Measurements from ENCODE around the gene OSBPL9. TPM values are rescaled to one million over a fixed set of nuclear protein-coding genes. Genes with fewer than 3 reads are reported as not detected.

OSBPL9 gene, protein sequence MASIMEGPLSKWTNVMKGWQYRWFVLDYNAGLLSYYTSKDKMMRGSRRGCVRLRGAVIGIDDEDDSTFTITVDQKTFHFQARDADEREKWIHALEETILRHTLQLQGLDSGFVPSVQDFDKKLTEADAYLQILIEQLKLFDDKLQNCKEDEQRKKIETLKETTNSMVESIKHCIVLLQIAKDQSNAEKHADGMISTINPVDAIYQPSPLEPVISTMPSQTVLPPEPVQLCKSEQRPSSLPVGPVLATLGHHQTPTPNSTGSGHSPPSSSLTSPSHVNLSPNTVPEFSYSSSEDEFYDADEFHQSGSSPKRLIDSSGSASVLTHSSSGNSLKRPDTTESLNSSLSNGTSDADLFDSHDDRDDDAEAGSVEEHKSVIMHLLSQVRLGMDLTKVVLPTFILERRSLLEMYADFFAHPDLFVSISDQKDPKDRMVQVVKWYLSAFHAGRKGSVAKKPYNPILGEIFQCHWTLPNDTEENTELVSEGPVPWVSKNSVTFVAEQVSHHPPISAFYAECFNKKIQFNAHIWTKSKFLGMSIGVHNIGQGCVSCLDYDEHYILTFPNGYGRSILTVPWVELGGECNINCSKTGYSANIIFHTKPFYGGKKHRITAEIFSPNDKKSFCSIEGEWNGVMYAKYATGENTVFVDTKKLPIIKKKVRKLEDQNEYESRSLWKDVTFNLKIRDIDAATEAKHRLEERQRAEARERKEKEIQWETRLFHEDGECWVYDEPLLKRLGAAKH
- total RNA-seq = 10 to 100 TPM; 59.0 to 59.7 TPM

DNA sequence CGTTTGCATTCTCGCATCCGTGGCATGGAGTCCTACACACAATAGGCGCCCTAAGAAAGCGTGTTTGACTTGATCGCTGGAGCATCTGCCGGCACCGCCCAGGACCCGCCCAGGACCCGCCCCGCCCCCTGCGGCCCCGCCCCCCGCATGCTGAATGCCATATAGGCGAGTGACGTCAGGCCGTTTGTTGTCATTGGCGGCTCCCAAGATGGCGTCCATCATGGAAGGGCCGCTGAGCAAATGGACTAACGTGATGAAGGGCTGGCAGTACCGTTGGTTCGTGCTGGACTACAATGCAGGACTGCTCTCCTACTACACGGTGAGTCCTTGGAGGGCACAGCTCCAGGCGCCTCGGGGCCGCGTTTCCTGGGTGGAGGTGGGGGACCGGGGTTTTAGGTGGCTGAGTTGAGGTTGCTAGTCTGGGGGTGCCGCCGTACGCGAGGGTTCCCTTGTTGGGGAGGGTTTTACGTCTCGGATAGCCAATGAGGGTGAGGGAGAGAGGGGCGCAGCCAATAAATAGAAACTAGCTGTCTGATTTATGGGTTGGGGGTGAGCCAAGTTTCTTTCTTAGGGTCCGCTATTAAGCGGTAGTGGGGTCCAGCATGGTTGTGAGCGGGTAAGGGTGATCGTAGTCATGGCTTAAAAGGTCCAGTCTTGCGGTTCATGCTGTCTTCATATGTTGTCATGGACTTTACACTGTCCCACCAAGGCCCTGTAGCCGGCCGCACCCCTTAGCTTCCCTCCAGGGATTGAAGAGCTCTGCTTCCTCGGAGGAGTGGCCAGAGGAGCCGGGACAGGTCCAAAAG is at the start of gene OSBPL9:
TSS of gene OSBPL9 (plus strand) at position 190 of the 806 bp plus-strand sequence. CDS start at position 209, 19 bp downstream.
- H3K9me3 Mint-ChIP-seq = no peaks in the 10 kb centered on the region
- DNase-seq (peak; percentile 84 to 88), ATAC-seq (replicated peaks in 1 of 2) (peak; percentile 94 to 95)
- peaks cover 2 to 4% of the 10 kb centered on the region in 2 donors for H3K36me3 Mint-ChIP-seq (ENCODE audit: insufficient read depth in 2 of 2)
- no peaks in the 10 kb centered on the region for H3K27me3 Mint-ChIP-seq (ENCODE audit: low read depth)
- H3K4me1 Mint-ChIP-seq (ENCODE audit: low read depth) = peaks cover 34% of the 10 kb centered on the region
- H3K4me3 Mint-ChIP-seq = peak within 1 kb of the TSS; percentile 98 to 99
- peak within 1 kb of the TSS; percentile 98 for H3K27ac Mint-ChIP-seq

DNA sequence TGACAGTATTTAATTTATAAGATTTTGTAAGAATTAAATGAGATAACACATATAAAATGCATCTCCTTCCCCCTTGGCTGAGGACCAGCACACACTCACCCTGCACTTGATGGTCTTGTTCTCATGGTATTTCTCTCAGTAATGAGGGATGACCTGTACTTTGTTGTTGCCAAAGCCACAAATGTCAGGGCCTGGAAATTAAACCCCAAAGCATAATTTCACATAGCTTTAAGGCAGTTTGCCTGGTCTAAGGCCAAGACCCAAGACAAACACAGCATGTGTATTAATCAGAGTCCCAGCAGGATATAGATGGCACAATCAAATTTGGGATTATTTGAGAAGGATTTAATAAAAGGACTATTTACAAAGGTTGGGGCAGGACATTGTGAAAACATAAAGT is 49.2 kb upstream of the OSBPL9 start:
- Mint-ChIP-seq H3K36me3 (ENCODE audit: insufficient read depth in 2 of 2) (no peaks in the 10 kb centered on the region), H3K27me3 (ENCODE audit: low read depth) (no peaks in the 10 kb centered on the region), H3K9me3 (no peaks in the 10 kb centered on the region), H3K27ac (no peak overlapping the region), H3K4me1 (ENCODE audit: low read depth) (peaks cover 47% of the 10 kb centered on the region), H3K4me3 (no peak overlapping the region)
- ATAC-seq (replicated peaks in 1 of 2) (no peak), DNase-seq (no peak)

DNA sequence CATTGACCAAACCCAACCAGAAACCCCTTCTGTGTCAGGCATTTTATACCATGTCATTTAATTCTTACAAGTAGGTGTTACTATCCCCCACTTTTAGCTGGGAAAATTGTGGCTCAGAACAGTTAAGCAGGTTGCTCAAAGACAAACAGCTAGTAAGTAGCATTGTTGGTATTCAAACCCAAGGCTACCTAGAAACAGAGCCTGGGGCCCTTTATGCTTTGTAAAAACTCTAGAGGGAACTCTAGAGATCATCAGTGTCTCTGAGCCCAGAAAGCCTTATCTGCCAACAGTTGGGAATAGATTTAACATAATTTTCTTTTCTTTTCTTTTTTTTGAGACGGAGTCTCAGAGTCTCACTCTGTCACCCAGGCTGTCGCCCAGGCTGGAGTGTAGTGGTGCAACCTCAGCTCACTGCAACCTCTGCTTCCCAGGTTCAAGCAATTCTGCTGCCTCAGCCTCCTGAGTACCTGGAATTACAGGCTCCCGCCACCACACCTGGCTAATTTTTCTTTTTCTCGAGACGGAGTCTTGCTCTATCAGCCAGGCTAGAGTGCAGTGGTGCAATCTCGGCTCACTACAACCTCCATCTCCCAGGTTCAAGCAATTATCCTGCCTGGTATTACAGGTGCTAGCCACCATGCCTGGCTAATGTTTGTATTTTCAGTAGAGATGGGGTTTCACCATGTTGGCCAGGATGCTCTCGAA is 48.5 kb upstream of the OSBPL9 start:
- H3K36me3 Mint-ChIP-seq (ENCODE audit: insufficient read depth in 2 of 2) = no peaks in the 10 kb centered on the region
- H3K9me3 Mint-ChIP-seq = no peaks in the 10 kb centered on the region
- H3K4me3 Mint-ChIP-seq = peak overlapping the region in 1 of 2 donors; percentile 28
- H3K4me1 Mint-ChIP-seq (ENCODE audit: low read depth) = peaks cover 44% of the 10 kb centered on the region
- DNase-seq (no peak), ATAC-seq (replicated peaks in 1 of 2) (no peak)
- no peak overlapping the region for H3K27ac Mint-ChIP-seq
- no peaks in the 10 kb centered on the region for H3K27me3 Mint-ChIP-seq (ENCODE audit: low read depth)

DNA sequence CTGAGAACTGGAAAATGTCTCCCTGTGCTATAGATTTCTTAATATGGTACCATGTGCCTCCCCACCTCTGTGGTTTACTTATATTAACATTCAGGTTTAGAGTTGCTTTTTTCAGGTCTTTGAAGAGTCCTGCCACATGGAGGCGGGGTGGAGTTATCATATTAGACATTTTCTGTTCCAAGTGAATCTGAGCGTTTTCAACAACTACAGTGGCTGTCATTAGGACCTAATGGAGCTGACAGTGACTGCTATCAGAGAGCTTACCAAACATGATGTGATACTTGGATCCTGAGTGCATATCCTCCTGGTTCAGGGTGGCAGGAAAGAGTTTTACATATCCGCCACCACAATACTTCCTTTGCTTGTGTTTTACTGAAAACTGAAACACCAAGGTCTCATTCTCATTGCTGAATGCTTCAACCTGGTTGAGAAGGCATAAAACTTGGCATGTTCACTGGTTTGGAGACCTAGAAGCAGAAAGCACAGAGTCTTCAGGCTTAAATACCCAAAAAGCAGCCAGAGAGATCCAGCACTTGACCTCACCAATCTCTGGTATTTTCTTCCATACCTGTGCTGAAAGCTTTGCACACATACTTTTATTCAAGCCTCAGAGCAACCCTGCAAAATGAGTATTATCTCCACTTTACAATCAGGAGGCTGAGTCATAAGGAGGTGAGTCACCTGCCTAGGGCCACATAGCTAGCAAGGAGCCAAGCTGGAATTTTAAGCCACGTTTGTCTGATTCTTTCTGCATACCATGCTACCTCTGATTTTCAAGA is 47.4 kb upstream of the OSBPL9 start:
- Mint-ChIP-seq H3K4me3 (peak overlapping the region; percentile 28 to 71), H3K9me3 (no peaks in the 10 kb centered on the region), H3K27me3 (ENCODE audit: low read depth) (no peaks in the 10 kb centered on the region), H3K36me3 (ENCODE audit: insufficient read depth in 2 of 2) (no peaks in the 10 kb centered on the region), H3K27ac (peak overlapping the region; percentile 89), H3K4me1 (ENCODE audit: low read depth) (peaks cover 33% of the 10 kb centered on the region)
- DNase-seq = peak; percentile 46 to 64
- peak; percentile 92 to 93 for ATAC-seq (replicated peaks in 1 of 2)

DNA sequence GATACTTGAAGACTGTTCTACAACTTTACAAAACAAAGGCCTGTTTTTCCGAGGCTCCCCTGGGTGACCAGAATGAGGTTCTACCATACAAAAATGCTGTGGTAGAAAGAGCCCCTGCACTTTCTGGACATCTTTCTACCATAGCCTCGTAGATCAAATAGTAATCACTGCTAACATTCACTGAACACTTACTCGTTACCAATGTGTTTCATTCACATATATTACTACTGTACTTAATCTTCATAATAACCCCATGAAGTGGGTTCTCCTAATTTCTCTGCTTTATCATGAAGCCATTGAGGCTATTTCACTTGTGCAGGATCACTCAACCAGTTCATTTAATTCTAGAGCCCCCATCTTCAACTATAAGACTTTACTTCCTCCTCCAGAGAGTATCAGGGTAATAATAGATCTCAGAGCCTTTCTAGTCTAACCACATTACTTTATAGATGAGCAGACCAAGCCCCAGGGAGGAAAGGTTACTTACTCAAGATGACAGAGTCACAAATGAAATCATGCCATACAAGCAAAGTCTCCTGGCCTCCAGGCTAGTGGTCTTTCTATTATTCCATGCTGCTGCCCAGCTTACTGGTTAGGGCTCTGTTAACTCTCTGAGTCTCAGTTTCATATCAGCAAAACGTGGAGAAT is 46.7 kb upstream of the OSBPL9 start:
- H3K4me3 Mint-ChIP-seq = peak overlapping the region; percentile 28 to 71
- ATAC-seq (replicated peaks in 1 of 2) = peak; percentile 46 to 56

DNA sequence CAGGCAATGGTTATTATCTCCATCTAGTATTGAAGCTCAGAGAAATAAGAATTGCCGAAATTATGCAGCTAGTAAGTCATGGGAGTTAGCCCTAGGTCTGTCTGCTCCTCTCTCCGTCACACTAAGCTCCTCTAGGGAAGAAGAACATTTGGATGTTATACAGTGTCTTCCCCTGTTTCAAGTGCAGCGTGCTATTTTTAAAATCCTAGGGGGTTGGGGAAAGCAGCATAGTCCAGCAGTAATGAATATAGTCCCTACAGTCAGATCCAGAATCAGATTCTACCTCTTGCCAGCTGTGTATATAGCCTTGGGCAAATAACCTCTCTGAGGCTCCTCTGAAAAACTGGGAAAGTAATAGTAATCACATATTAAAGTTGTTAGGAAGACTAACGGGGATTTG is 44.5 kb upstream of the OSBPL9 start:
- Mint-ChIP-seq H3K36me3 (ENCODE audit: insufficient read depth in 2 of 2) (no peaks in the 10 kb centered on the region), H3K27me3 (ENCODE audit: low read depth) (no peaks in the 10 kb centered on the region), H3K4me3 (no peak overlapping the region), H3K27ac (no peak overlapping the region), H3K4me1 (ENCODE audit: low read depth) (peaks cover 54% of the 10 kb centered on the region), H3K9me3 (no peaks in the 10 kb centered on the region)
- ATAC-seq (replicated peaks in 1 of 2) = no peak
- DNase-seq = no peak

More for the DNA sequence above, 46.7 kb upstream of the OSBPL9 start:
- Mint-ChIP-seq H3K27ac (peak overlapping the region; percentile 89), H3K27me3 (ENCODE audit: low read depth) (no peaks in the 10 kb centered on the region), H3K4me1 (ENCODE audit: low read depth) (peaks cover 38% of the 10 kb centered on the region), H3K36me3 (ENCODE audit: insufficient read depth in 2 of 2) (no peaks in the 10 kb centered on the region), H3K9me3 (no peaks in the 10 kb centered on the region)
- DNase-seq = no peak

DNA sequence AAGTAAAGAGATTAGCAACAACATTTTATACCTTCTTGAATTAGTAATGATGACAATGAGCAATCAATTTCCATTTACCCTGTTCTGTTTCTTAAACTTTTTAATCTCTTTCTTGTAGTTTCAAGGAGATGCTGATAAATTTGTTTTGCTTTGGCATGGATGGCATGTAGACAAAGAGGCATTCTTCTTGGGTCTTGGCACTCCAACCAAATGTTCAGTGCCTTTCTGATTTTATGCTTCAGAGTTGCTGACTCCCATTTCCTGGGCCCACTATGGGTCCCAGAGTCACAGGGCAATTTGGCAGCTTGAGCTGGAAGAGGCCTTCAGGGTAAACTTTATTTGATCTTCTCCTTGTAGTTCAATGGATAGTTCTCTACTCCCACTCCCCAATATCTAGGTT is 42.1 kb upstream of the OSBPL9 start:
- H3K4me1 Mint-ChIP-seq (ENCODE audit: low read depth) = peaks cover 38% of the 10 kb centered on the region
- no peak for ATAC-seq (replicated peaks in 1 of 2)
- H3K36me3 Mint-ChIP-seq (ENCODE audit: insufficient read depth in 2 of 2) = no peaks in the 10 kb centered on the region
- H3K4me3 Mint-ChIP-seq = no peak overlapping the region
- no peaks in the 10 kb centered on the region for H3K9me3 Mint-ChIP-seq
- no peak for DNase-seq
- H3K27ac Mint-ChIP-seq = no peak overlapping the region
- no peaks in the 10 kb centered on the region for H3K27me3 Mint-ChIP-seq (ENCODE audit: low read depth)

DNA sequence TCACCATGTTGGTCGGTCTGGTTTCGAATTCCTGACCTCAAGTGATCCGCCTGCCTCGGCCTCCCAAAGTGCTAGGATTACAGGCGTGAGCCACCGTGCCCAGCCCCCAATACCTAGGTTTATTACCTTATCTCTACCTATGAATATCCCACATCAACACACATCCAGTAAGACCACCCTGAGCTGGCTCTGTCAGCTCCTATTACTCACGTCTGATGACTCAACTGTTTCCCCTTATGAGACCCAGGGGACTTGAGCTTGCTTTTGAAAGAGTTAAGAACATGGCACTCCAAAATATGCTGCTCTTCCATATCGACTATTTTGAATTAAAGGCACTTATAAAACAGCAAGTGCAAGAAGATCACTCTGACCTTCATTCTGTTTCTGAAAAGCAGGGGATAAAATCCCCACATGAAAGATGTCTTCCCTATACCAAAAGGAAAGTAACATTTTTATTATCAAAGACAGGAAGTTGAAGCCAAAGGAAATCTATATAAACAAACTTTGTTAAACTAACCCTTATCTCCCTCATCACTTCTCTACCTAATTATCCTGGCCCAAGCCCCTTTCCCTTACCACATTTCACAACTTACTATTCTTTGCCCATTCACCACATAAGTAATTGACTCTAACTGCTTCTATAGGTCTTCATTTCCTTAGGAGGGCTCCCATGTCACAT is 41.3 kb upstream of the OSBPL9 start:
- peaks cover 30% of the 10 kb centered on the region for H3K4me1 Mint-ChIP-seq (ENCODE audit: low read depth)
- peak overlapping the region; percentile 87 for H3K27ac Mint-ChIP-seq
- peak overlapping the region; percentile 2 to 19 for H3K4me3 Mint-ChIP-seq
- no peaks in the 10 kb centered on the region for H3K9me3 Mint-ChIP-seq
- no peaks in the 10 kb centered on the region for H3K27me3 Mint-ChIP-seq (ENCODE audit: low read depth)
- peak in 1 of 2 donors; percentile 22 for DNase-seq
- no peaks in the 10 kb centered on the region for H3K36me3 Mint-ChIP-seq (ENCODE audit: insufficient read depth in 2 of 2)
- peak; percentile 84 to 85 for ATAC-seq (replicated peaks in 1 of 2)

DNA sequence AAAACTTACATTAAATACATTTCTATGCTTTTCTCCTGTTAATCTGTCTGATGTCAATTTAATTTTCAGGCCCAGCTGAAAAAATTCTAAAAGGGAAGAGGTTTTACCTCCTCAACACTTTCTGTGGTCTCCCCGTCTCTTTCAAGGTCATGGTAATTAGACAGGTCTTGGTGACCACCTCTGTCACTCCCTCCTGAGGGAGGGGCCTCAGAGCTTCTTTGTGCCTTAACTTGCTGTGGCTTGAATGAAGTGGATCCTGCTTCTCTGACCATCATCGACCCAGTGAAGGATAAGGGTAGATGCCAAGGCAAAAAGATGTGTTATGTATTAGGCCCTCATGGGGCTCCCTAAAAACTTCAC is 40.8 kb upstream of the OSBPL9 start:
- H3K27me3 Mint-ChIP-seq (ENCODE audit: low read depth) = no peaks in the 10 kb centered on the region
- H3K4me3 Mint-ChIP-seq = peak overlapping the region in 1 of 2 donors; percentile 19
- H3K9me3 Mint-ChIP-seq = no peaks in the 10 kb centered on the region
- peaks cover 25% of the 10 kb centered on the region for H3K4me1 Mint-ChIP-seq (ENCODE audit: low read depth)
- ATAC-seq (replicated peaks in 1 of 2) (no peak), DNase-seq (no peak)
- no peaks in the 10 kb centered on the region for H3K36me3 Mint-ChIP-seq (ENCODE audit: insufficient read depth in 2 of 2)
- peak overlapping the region; percentile 87 for H3K27ac Mint-ChIP-seq

DNA sequence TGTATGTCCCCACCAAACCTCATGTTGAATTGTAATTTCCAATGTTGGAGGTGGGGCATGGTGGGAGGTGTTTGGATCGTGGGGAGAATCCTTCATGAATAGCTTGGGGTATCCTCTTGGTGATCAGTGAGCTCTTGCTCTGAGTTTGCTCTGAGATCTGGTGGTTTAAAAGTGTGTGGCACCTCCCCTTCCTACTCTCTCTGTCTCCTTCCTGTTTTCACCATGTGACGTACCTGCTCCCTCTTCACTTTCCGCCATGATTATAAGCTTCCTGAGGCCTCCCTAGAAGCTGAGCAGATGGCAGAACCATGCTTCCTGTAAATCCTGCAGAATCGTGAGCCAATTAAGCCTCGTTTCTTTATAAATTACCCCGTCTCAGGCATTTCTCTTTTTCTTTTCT is 40.0 kb upstream of the OSBPL9 start:
- Mint-ChIP-seq H3K27ac (no peak overlapping the region), H3K9me3 (no peaks in the 10 kb centered on the region), H3K4me1 (ENCODE audit: low read depth) (peaks cover 21% of the 10 kb centered on the region), H3K27me3 (ENCODE audit: low read depth) (no peaks in the 10 kb centered on the region), H3K36me3 (ENCODE audit: insufficient read depth in 2 of 2) (no peaks in the 10 kb centered on the region), H3K4me3 (no peak overlapping the region)
- ATAC-seq (replicated peaks in 1 of 2) (no peak), DNase-seq (no peak)

DNA sequence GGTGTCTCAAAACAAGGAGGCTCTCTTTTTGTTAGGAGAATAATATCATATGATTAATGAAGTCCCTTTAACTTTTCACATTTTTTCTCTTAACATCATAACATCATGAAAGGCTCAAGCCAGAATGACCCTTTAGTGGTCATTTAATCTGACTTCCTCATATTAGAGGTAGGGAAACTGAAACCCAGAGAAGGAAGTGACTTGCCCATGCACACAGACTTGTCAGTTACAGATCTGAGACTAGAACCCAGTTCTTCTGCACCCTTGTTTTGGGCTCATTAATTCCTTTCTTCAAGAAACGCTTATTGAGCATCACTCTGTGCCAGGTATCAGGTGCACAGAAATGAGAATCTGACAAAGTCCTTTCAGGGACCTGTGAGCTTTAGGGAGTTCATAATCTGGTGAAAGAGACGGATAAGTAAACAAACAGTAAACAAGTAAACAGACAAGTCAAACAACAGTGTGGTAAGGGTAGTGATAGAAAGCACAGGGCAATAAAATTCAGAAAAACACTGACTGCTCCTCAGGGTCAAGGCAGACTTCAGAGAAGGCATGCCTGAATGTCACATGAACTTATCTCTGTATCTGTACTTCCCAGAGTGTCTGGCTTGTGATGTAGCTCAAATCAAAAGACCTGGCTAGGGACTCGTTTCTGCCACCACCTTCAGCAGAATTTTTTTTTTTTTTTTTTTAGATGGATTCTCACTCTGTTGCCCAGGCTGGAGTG is 38.3 kb upstream of the OSBPL9 start:
- no peak for ATAC-seq (replicated peaks in 1 of 2)

More for the DNA sequence above, 38.3 kb upstream of the OSBPL9 start:
- Mint-ChIP-seq H3K9me3 (no peaks in the 10 kb centered on the region), H3K36me3 (ENCODE audit: insufficient read depth in 2 of 2) (no peaks in the 10 kb centered on the region), H3K27ac (no peak overlapping the region), H3K4me3 (no peak overlapping the region), H3K4me1 (ENCODE audit: low read depth) (peaks cover 21% of the 10 kb centered on the region), H3K27me3 (ENCODE audit: low read depth) (no peaks in the 10 kb centered on the region)
- no peak for DNase-seq
